Keratinocyte (primary cell): Measurements from ENCODE around the gene ANXA4. TPM values are rescaled to one million over a fixed set of nuclear protein-coding genes. Genes with fewer than 3 reads are reported as not detected.
"Not testable (repeated sequence)": the region's sequence is repeated elsewhere in the genome, so short reads cannot be mapped to it uniquely, and the experiment has no call there.

Experiments
- DNase-seq: peaks from one replicate; pipeline ENCODE4 v3.0.0-alpha.2; 2011; ENCODE audit warnings: low read depth, missing footprints, low spot score
- FAIRE-seq: peaks from 2 replicates; lab custom pipeline; 2011; peaks lifted over from hg19 to GRCh38; lab: Jason Lieb, UNC
- H2AFZ ChIP-seq: 2 replicates; pipeline ENCODE4 v1.6.0; 2012; ENCODE audit warnings: low read length, control low read depth, inconsistent platforms; ENCODE audit not compliant: control insufficient read depth
- H3K27ac ChIP-seq: 2 replicates; pipeline ENCODE4 v1.5.1; 2011; ENCODE audit warnings: low read length; ENCODE audit not compliant: control insufficient read depth, insufficient read depth
- H3K27me3 ChIP-seq: 3 replicates; pipeline ENCODE4 v1.6.0; 2011; ENCODE audit warnings: low read length; ENCODE audit not compliant: control insufficient read depth, insufficient read depth; ENCODE audit errors: extremely low read depth
- H3K36me3 ChIP-seq, 2 experiments: 2 replicates in 1 of 2; 3 replicates in 1 of 2; pipeline ENCODE4 v1.5.1; 2011; ENCODE audit warnings: low read length in 2 of 2, mild to moderate bottlenecking in 1 of 2; ENCODE audit not compliant: control insufficient read depth in 2 of 2, insufficient read depth in 2 of 2; ENCODE audit errors: extremely low read depth in 1 of 2
- H3K4me1 ChIP-seq: 3 replicates; pipeline ENCODE4 v1.5.1; 2011; ENCODE audit warnings: low read length; ENCODE audit not compliant: control insufficient read depth, insufficient read depth; ENCODE audit errors: extremely low read depth
- H3K4me2 ChIP-seq: 3 replicates; pipeline ENCODE4 v1.6.0; 2011; ENCODE audit warnings: low read depth, low read length; ENCODE audit not compliant: control insufficient read depth, insufficient read depth; ENCODE audit errors: extremely low read depth
- H3K4me3 ChIP-seq, 3 experiments: fragments of 200-600 bp in 1 of 3; sonication (generic) in 1 of 3; 2 replicates in 2 of 3; 3 replicates in 1 of 3; pipeline ENCODE4 v1.5.1; 2011 to 2016; ENCODE audit warnings: low read length in 3 of 3, mild to moderate bottlenecking in 3 of 3, control low read depth in 2 of 3, inconsistent platforms in 1 of 3, low read depth in 1 of 3, mixed read lengths in 1 of 3, mixed run types in 1 of 3, moderate library complexity in 1 of 3; ENCODE audit not compliant: control insufficient read depth in 2 of 3, insufficient read depth in 2 of 3; ENCODE audit errors: extremely low read depth in 1 of 3
- H3K79me2 ChIP-seq: 2 replicates; pipeline ENCODE4 v1.6.0; 2012; ENCODE audit warnings: low read length; ENCODE audit not compliant: control insufficient read depth, insufficient read depth
- H3K9ac ChIP-seq: 3 replicates; pipeline ENCODE4 v1.6.0; 2011; ENCODE audit warnings: low read length; ENCODE audit not compliant: control insufficient read depth, insufficient read depth; ENCODE audit errors: extremely low read depth
- H3K9me1 ChIP-seq: 3 replicates; pipeline ENCODE4 v1.6.0; 2011; ENCODE audit warnings: low read length; ENCODE audit not compliant: control insufficient read depth, insufficient read depth; ENCODE audit errors: extremely low read depth
- H3K9me3 ChIP-seq: 2 replicates; pipeline ENCODE4 v1.5.1; 2012; ENCODE audit warnings: low read depth, low read length; ENCODE audit not compliant: control insufficient read depth
- H4K20me1 ChIP-seq: 3 replicates; pipeline ENCODE4 v1.6.0; 2011; ENCODE audit warnings: low read length; ENCODE audit not compliant: control insufficient read depth, insufficient read depth; ENCODE audit errors: extremely low read depth
- EZH2 ChIP-seq: IDR thresholded peaks from one replicate; pipeline ENCODE4 v1.6.1; 2012; ENCODE audit warnings: inconsistent platforms, mild to moderate bottlenecking, low read length, moderate library complexity
- dilution Hi-C: fragments of 300-500 bp; cut with MboI; formaldehyde crosslinking; loops from one replicate; pipeline ENCODE4 v1.7.0; 2020; ENCODE audit warnings: low sequenced_read_pairs; ENCODE audit not compliant: extremely low pct_ligation_motif_present
- polyA plus RNA-seq, 5 experiments: library from polyadenylated mRNA; depleted of rRNA in 3 of 5; stranded (reverse) in 3 of 5; stranded (forward) in 1 of 5; unstranded in 1 of 5; fragments of >200 nt; gene quantifications; 1 replicate in 1 of 5; 2 replicates in 3 of 5; 3 replicates in 1 of 5; pipeline versions ENCODE4 v1.2.1 to v1.2.3, GENCODE V29; 2011 to 2012; ENCODE audit warnings: missing spikeins in 2 of 5, low read depth in 1 of 5, low replicate concordance in 1 of 5
- TF ChIP-seq, protein P1 (sequence below), 3 experiments: IDR thresholded peaks in 1 of 3; conservative IDR thresholded peaks in 1 of 3; optimal IDR thresholded peaks in 1 of 3; 2 replicates in 2 of 3; 3 replicates in 1 of 3; pipeline versions ENCODE3 to v1.5.1; 2011; ENCODE audit warnings: low read length in 3 of 3, mild to moderate bottlenecking in 3 of 3, moderate library complexity in 2 of 3, control low read depth in 1 of 3, inconsistent platforms in 1 of 3; ENCODE audit not compliant: insufficient read depth in 2 of 3; ENCODE audit errors: extremely low read depth in 1 of 3

Gene ANXA4
- polyA plus RNA-seq, 1 donor (not counting 4 experiments of a cell fraction or from before 2014, with no cell fraction given) = 209 TPM

- DNase-seq = no peak
- Histone ChIP-seq H3K27ac (peak overlapping the region; percentile 7), H3K36me3 (peaks cover 0 to 3% of the 10 kb centered on the region in 2 experiments), H3K4me2 (no peak overlapping the region), H3K4me3 (no peak overlapping the region), H3K9me1 (no peaks in the 10 kb centered on the region), H3K9ac (no peak overlapping the region), H3K4me1 (peaks cover 27% of the 10 kb centered on the region), H4K20me1 (no peaks in the 10 kb centered on the region), H3K9me3 (no peaks in the 10 kb centered on the region), H3K79me2 (peaks cover 25% of the 10 kb centered on the region), H2AFZ (no peak overlapping the region), H3K27me3 (no peaks in the 10 kb centered on the region)
- dilution Hi-C loops = no loop called here
- no peak for TF ChIP-seq EZH2
- TF ChIP-seq, protein P1, sequence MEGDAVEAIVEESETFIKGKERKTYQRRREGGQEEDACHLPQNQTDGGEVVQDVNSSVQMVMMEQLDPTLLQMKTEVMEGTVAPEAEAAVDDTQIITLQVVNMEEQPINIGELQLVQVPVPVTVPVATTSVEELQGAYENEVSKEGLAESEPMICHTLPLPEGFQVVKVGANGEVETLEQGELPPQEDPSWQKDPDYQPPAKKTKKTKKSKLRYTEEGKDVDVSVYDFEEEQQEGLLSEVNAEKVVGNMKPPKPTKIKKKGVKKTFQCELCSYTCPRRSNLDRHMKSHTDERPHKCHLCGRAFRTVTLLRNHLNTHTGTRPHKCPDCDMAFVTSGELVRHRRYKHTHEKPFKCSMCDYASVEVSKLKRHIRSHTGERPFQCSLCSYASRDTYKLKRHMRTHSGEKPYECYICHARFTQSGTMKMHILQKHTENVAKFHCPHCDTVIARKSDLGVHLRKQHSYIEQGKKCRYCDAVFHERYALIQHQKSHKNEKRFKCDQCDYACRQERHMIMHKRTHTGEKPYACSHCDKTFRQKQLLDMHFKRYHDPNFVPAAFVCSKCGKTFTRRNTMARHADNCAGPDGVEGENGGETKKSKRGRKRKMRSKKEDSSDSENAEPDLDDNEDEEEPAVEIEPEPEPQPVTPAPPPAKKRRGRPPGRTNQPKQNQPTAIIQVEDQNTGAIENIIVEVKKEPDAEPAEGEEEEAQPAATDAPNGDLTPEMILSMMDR (optimal IDR thresholded peaks at IDR 0.05 in 1 of 3, IDR thresholded peaks at IDR 0.05 in 1 of 3, conservative IDR thresholded peaks at IDR 0.05 in 1 of 3; ENCODE audit: extremely low read depth in 1 of 3, insufficient read depth in 2 of 3, low read length in 3 of 3) = no peak
- FAIRE-seq = peak; percentile 49
These were observed 31.3 kb downstream of the ANXA4 start for GRCh38 chr2:69773206-69773605.

GRCh38 chr2:69774258-69774983 is 32.5 kb downstream of the ANXA4 start:
- H3K9me1 ChIP-seq, H2AFZ ChIP-seq, H3K36me3 ChIP-seq, H3K9ac ChIP-seq, H4K20me1 ChIP-seq, FAIRE-seq, DNase-seq, H3K4me2 ChIP-seq, H3K4me3 ChIP-seq, H3K27me3 ChIP-seq, H3K27ac ChIP-seq, H3K9me3 ChIP-seq, dilution Hi-C loops: not testable (repeated sequence)
- Histone ChIP-seq H3K79me2 (peaks cover 16% of the 10 kb centered on the region), H3K4me1 (peaks cover 28% of the 10 kb centered on the region)
